Renal pelvis (tissue), 4 donors: Measurements from ENCODE around the gene DOCK11. TPM values are rescaled to one million over a fixed set of nuclear protein-coding genes. Genes with fewer than 3 reads are reported as not detected.
"Not testable (repeated sequence)": the region's sequence is repeated elsewhere in the genome, so short reads cannot be mapped to it uniquely, and the experiment has no call there.

Experiments
- DNase-seq: peaks from one replicate; pipeline ENCODE4 v3.0.0-alpha.2; 2013
- polyA plus RNA-seq, 3 donors: library from polyadenylated mRNA; unstranded; fragments of 120-200 nt; gene quantifications; one replicate each; pipeline ENCODE4 v1.2.1, GENCODE V29; 2013; ENCODE audit not compliant: insufficient read length in 3 of 3

The DOCK11 gene
- polyA plus RNA-seq, 3 donors: 18.8 to 22.1 (median 19.4) TPM

- DNase-seq: no peak
Observed at GRCh38 chrX:118693843-118694242, 198.2 kb downstream of the DOCK11 start.

- no peak for DNase-seq
Observed at GRCh38 chrX:118694638-118695037, 199.0 kb downstream of the DOCK11 start.

GRCh38 chrX:118698516-118699170, 203.0 kb downstream of the DOCK11 start:
- DNase-seq: no peak

GRCh38 chrX:118702741-118703140, 207.1 kb downstream of the DOCK11 start:
- no peak for DNase-seq

- no peak for DNase-seq
Observed at GRCh38 chrX:118706681-118707080, 211.1 kb downstream of the DOCK11 start.

- no peak for DNase-seq
Observed at GRCh38 chrX:118714521-118714920, 218.9 kb downstream of the DOCK11 start.

- DNase-seq: not testable (repeated sequence)
Observed at GRCh38 chrX:118715917-118716316, 220.3 kb downstream of the DOCK11 start.

GRCh38 chrX:118716833-118717232, 221.2 kb downstream of the DOCK11 start:
- DNase-seq: not testable (repeated sequence)

GRCh38 chrX:118717678-118718391, 222.2 kb downstream of the DOCK11 start:
- DNase-seq: no peak

GRCh38 chrX:118718737-118719136, 223.1 kb downstream of the DOCK11 start:
- DNase-seq: no peak

- no peak for DNase-seq
Observed at GRCh38 chrX:118720058-118720707, 224.6 kb downstream of the DOCK11 start.

GRCh38 chrX:118723376-118723775, 227.8 kb downstream of the DOCK11 start:
- DNase-seq: no peak

- no peak for DNase-seq
Observed at GRCh38 chrX:118724365-118724764, 228.8 kb downstream of the DOCK11 start.

- DNase-seq: no peak
Observed at GRCh38 chrX:118724775-118725174, 229.2 kb downstream of the DOCK11 start.

GRCh38 chrX:118726396-118726795, 230.8 kb downstream of the DOCK11 start:
- no peak for DNase-seq

GRCh38 chrX:118726887-118727685, 231.5 kb downstream of the DOCK11 start, which contains the start of gene IL13RA1:
Gene IL13RA1 (plus strand): TSS chrX:118727606. CDS start chrX:118727639, 33 bp downstream.
- peak; percentile 83 for DNase-seq

- DNase-seq: no peak
Observed at GRCh38 chrX:118727686-118728339, 232.2 kb downstream of the DOCK11 start.

- peak; percentile 55 for DNase-seq
Observed at GRCh38 chrX:118729042-118729652, 233.5 kb downstream of the DOCK11 start.

GRCh38 chrX:118730500-118731247, 235.1 kb downstream of the DOCK11 start:
- DNase-seq: no peak

GRCh38 chrX:118732551-118732950, 236.9 kb downstream of the DOCK11 start:
- not testable (repeated sequence) for DNase-seq
